DND-41 (cell line): ENCODE data around the gene ITPR2.

Source experiments
- ATAC-seq: fragments of 200-7000 bp; cut with Tn5 transposase; 3 replicates; pipeline ENCODE4 v1.9.1; 2021; ENCODE audit warnings: low read depth; ENCODE audit not compliant: insufficient read depth
- DNase-seq: peaks from one replicate; pipeline ENCODE4 v3.0.0-alpha.2; 2020
- H2AFZ ChIP-seq: 2 replicates; pipeline ENCODE4 v1.6.0; 2012; ENCODE audit warnings: low read depth, low read length
- H3K27ac ChIP-seq: 2 replicates; pipeline ENCODE4 v1.5.1; 2012; ENCODE audit warnings: low read length, inconsistent platforms
- H3K27me3 ChIP-seq: fragments of 200-600 bp; sonication (generic); 2 replicates; pipeline ENCODE4 v1.6.0; 2012; ENCODE audit warnings: low read length, mild to moderate bottlenecking, inconsistent platforms; ENCODE audit not compliant: insufficient read depth, poor library complexity
- H3K36me3 ChIP-seq: 2 replicates; pipeline ENCODE4 v1.5.1; 2012; ENCODE audit warnings: low read length, inconsistent platforms; ENCODE audit not compliant: insufficient read depth
- H3K4me1 ChIP-seq: 2 replicates; pipeline ENCODE4 v1.5.1; 2012; ENCODE audit warnings: mild to moderate bottlenecking, low read length; ENCODE audit not compliant: insufficient read depth
- H3K4me2 ChIP-seq: 2 replicates; pipeline ENCODE4 v1.6.0; 2012; ENCODE audit warnings: mild to moderate bottlenecking, moderate library complexity, low read length, inconsistent platforms; ENCODE audit not compliant: insufficient read depth
- H3K4me3 ChIP-seq, 2 experiments: fragments of 200-600 bp in 1 of 2; shearing (Covaris generic) in 1 of 2; 2 replicates each; pipeline ENCODE4 v1.5.1; 2012 to 2016; ENCODE audit warnings: inconsistent platforms in 2 of 2, low read length in 2 of 2, mild to moderate bottlenecking in 2 of 2, low read depth in 1 of 2, moderate library complexity in 1 of 2
- H3K79me2 ChIP-seq: 2 replicates; pipeline ENCODE4 v1.6.0; 2012; ENCODE audit warnings: low read length, inconsistent platforms; ENCODE audit not compliant: insufficient read depth
- H3K9ac ChIP-seq: 2 replicates; pipeline ENCODE4 v1.6.0; 2012; ENCODE audit warnings: low read depth, mild to moderate bottlenecking, inconsistent platforms, low read length, moderate library complexity
- H3K9me3 ChIP-seq: 2 replicates; pipeline ENCODE4 v1.5.1; 2012; ENCODE audit warnings: low read length, moderate library complexity, mild to moderate bottlenecking, inconsistent platforms; ENCODE audit not compliant: insufficient read depth, severe bottlenecking
- H4K20me1 ChIP-seq: 2 replicates; pipeline ENCODE4 v1.6.0; 2012; ENCODE audit warnings: low read length; ENCODE audit not compliant: insufficient read depth
- EZH2 ChIP-seq: IDR thresholded peaks from 3 replicates; pipeline ENCODE4 v1.6.1; 2012; ENCODE audit warnings: borderline replicate concordance, low read depth, mild to moderate bottlenecking, moderate library complexity, low read length, inconsistent platforms; ENCODE audit not compliant: severe bottlenecking
- TF ChIP-seq, protein P1 (sequence below): IDR thresholded peaks from 2 replicates; pipeline ENCODE4 v1.5.1; 2012; ENCODE audit warnings: borderline replicate concordance, low read length, moderate library complexity, mild to moderate bottlenecking; ENCODE audit not compliant: poor library complexity, severe bottlenecking; ENCODE audit errors: extremely low read depth

Gene ITPR2

GRCh38 chr12:26567126-26567525 lies 265.9 kb downstream of the ITPR2 start:
- ATAC-seq (no peak), DNase-seq (no peak)
- no peak for TF ChIP-seq EZH2
- TF ChIP-seq, protein P1, sequence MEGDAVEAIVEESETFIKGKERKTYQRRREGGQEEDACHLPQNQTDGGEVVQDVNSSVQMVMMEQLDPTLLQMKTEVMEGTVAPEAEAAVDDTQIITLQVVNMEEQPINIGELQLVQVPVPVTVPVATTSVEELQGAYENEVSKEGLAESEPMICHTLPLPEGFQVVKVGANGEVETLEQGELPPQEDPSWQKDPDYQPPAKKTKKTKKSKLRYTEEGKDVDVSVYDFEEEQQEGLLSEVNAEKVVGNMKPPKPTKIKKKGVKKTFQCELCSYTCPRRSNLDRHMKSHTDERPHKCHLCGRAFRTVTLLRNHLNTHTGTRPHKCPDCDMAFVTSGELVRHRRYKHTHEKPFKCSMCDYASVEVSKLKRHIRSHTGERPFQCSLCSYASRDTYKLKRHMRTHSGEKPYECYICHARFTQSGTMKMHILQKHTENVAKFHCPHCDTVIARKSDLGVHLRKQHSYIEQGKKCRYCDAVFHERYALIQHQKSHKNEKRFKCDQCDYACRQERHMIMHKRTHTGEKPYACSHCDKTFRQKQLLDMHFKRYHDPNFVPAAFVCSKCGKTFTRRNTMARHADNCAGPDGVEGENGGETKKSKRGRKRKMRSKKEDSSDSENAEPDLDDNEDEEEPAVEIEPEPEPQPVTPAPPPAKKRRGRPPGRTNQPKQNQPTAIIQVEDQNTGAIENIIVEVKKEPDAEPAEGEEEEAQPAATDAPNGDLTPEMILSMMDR: no peak
- no peaks in the 10 kb centered on the region for H3K79me2 ChIP-seq
- no peaks in the 10 kb centered on the region; the same call in 1 of the 2 replicates for H3K36me3 ChIP-seq
- no peak overlapping the region for H3K4me3 ChIP-seq
- H3K27me3 ChIP-seq: no peaks in the 10 kb centered on the region
- H3K27ac ChIP-seq: no peak overlapping the region
- H3K4me2 ChIP-seq: no peak overlapping the region
- no peak overlapping the region for H2AFZ ChIP-seq
- H3K9ac ChIP-seq: no peak overlapping the region
- no peaks in the 10 kb centered on the region for H3K4me1 ChIP-seq
- no peaks in the 10 kb centered on the region for H4K20me1 ChIP-seq
- H3K9me3 ChIP-seq: no peaks in the 10 kb centered on the region

DNA sequence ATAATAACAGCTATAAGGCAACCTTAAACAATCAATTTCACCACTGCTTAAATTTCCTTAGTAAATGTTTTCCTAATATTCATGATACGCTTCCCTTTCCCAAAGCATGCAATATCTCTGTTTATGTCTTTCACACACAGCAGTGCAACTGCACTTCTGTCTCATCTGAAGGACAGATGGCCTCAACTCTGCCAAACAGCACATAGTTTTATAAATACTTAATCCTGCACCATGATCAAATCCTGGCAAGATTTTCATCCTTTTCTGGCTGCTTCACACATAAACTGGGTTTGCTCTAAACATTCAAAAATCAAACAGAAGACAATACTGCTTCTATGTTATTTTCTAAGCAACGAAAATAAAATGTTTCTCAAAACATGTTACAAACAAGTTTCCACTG lies 266.3 kb downstream of the ITPR2 start:
- Histone ChIP-seq H3K4me3 (no peak overlapping the region), H3K4me1 (no peaks in the 10 kb centered on the region), H3K79me2 (no peaks in the 10 kb centered on the region), H3K36me3 (no peaks in the 10 kb centered on the region; the same call in 1 of the 2 replicates), H3K4me2 (no peak overlapping the region), H3K27ac (no peak overlapping the region), H3K9me3 (no peaks in the 10 kb centered on the region), H3K9ac (no peak overlapping the region), H4K20me1 (no peaks in the 10 kb centered on the region), H3K27me3 (no peaks in the 10 kb centered on the region), H2AFZ (no peak overlapping the region)
- DNase-seq (no peak), ATAC-seq (no peak)
- TF ChIP-seq, protein P1: no peak
- TF ChIP-seq EZH2: no peak

GRCh38 chr12:26566186-26566585 lies 266.8 kb downstream of the ITPR2 start:
- H3K4me2 ChIP-seq: no peak overlapping the region
- no peak overlapping the region for H2AFZ ChIP-seq
- H3K79me2 ChIP-seq: no peaks in the 10 kb centered on the region

More at GRCh38 chr12:26566186-26566585, 266.8 kb downstream of the ITPR2 start:
- Histone ChIP-seq H3K36me3 (peaks cover 2% of the 10 kb centered on the region; the same call in 1 of the 2 replicates), H3K4me3 (no peak overlapping the region), H3K4me1 (no peaks in the 10 kb centered on the region), H3K27me3 (no peaks in the 10 kb centered on the region), H3K27ac (no peak overlapping the region), H4K20me1 (no peaks in the 10 kb centered on the region), H3K9ac (no peak overlapping the region), H3K9me3 (no peaks in the 10 kb centered on the region)
- ATAC-seq: no peak
- DNase-seq: no peak
- TF ChIP-seq EZH2: no peak
- TF ChIP-seq, protein P1: no peak
